ENCODE data around the gene REEP6.

DNA sequence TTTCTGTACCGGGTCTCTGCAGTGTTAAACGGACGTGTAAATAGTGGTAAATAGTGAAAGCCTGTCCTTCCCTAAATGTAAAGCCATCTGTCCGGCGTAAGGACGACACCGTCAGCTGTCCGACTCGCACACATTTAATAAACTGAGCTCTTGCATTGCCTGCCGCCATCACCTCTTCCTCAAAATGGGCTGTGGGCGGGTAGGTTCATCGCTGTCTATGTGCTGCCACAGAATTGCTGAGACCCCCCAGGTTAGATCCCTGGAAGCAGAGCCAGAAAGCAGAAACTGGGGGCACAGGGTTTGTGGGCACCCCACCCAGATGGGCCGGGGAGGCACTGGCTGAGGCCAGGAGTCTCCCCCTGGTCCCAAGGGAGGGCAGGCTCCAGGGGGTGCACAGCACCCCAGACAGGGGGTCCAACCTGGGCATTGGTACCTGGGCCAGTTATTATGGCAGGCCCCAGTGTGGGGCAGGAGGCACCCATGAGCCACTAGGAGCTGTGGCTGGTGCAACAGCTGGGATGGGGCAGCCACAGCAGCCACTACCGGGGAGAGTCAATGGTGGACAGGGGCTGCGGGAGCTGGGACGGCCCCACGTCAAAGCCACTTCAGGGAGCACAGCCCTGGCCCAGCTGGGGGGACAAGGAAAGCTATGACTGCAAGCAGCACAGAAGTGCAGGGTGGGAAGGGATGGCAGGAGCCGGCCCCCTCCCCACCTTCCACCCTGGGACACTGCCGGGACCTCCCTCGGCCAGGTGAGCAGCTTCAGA lies 17.7 kb upstream of the REEP6 start:
- no peak for TF ChIP-seq CTCF (IDR thresholded peaks at IDR 0.05 in 8 of 11, conservative IDR thresholded peaks at IDR 0.05 in 3 of 11)
- no peak for TF ChIP-seq POLR2A (IDR thresholded peaks at IDR 0.05)
